ENCODE measurements around the gene TMEM178A. TPM values are rescaled to one million over a fixed set of nuclear protein-coding genes. Genes with fewer than 3 reads are reported as not detected.

Gene TMEM178A
- polyA plus RNA-seq, 12 donors, result 9.4 to 24.9 (median 15.3) TPM; not detected in 1

- no peak for DNase-seq
Measured at GRCh38 chr2:39738936-39739335, 73.2 kb downstream of the TMEM178A start.

GRCh38 chr2:39739386-39739785 lies 73.7 kb downstream of the TMEM178A start:
- DNase-seq, result no peak

GRCh38 chr2:39741871-39742270 lies 76.2 kb downstream of the TMEM178A start:
- no peak for DNase-seq

DNA sequence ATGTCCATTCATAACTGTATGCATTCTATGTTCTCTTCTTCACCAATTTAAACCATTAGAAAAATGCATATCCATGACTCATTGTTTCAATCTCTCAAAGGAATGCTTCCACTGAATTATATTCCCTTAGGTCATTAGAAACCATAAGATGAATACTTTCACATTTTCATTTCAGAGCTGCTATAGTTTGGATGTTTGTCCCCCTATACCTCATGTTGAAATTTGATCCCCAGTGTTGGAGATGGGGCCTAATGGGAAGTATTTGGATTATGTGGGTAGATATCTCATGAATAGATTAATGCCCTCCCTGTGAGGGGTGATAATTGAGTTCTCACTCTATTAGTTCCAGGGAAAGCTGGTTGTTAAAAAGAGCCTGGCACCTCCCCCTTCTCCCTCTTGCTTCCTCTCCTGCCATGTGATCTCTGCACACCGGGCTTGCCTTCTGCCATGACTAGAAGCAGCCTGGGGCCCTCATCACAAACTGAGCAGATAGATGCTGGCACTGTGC lies 77.6 kb downstream of the TMEM178A start:
- no peak for DNase-seq

GRCh38 chr2:39755466-39755865 lies 89.7 kb downstream of the TMEM178A start:
- DNase-seq, result no peak

- no peak for DNase-seq
Measured at GRCh38 chr2:39757156-39757555, 91.4 kb downstream of the TMEM178A start.

DNA sequence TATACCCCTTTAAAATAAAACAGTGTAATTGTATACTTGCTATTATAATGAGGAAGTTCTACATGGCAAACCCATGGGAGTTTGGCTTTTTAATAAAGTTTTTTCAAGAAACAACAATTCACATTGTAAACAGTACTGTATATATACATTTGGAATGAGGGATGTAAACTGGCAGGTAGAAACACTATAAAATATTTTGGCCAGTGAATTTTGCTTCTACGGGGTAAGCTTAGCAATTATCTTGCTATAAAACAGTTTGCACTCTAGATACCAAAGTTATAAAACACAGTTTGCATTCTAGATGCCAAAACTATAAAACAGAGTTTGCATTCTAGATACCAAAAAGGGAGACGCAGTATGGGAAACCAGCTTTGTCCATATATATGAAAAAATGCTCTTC lies 96.7 kb downstream of the TMEM178A start:
- no peak for DNase-seq

Other genes with a start within 250 kb of the TMEM178A start
- 10 to 100 TPM in 11 of 12 donors, not detected in 1; 29.3 to 60.0 (median 48.8) TPM for gene MAP4K3, start 228.6 kb upstream of the TMEM178A start, polyA plus RNA-seq (ENCODE audit: insufficient read length in 12 of 12)
- gene THUMPD2, start 113.3 kb downstream of the TMEM178A start, polyA plus RNA-seq (ENCODE audit: insufficient read length in 12 of 12), result 10 to 100 TPM in 11 of 12 donors, not detected in 1; 13.3 to 28.2 (median 18.3) TPM